Prostate gland (tissue), 2 donors: ENCODE results near the gene TNFRSF11A.

ENCODE experiments used
- POLR2A ChIP-seq: fragments of 450-650 bp; IDR thresholded peaks from one replicate; pipeline ENCODE4 v1.6.1; 2016; ENCODE audit warnings: antibody characterized with exemption, mild to moderate bottlenecking
- POLR2AphosphoS5 ChIP-seq: sonication (generic); formaldehyde crosslinking; IDR thresholded peaks from one replicate; pipeline ENCODE4 v1.6.1; 2017; ENCODE audit warnings: antibody characterized with exemption
- TF ChIP-seq, protein P1 (sequence below), 4 experiments: fragments of 200-600 bp in 2 of 4; fragments of 450-650 bp in 2 of 4; sonication (generic) in 2 of 4; IDR thresholded peaks; 1 replicate in 3 of 4; 2 replicates in 1 of 4; pipeline ENCODE4 v1.5.1; 2016 to 2019; ENCODE audit warnings: antibody characterized with exemption in 4 of 4, mild to moderate bottlenecking in 2 of 4, moderate library complexity in 2 of 4

DNA sequence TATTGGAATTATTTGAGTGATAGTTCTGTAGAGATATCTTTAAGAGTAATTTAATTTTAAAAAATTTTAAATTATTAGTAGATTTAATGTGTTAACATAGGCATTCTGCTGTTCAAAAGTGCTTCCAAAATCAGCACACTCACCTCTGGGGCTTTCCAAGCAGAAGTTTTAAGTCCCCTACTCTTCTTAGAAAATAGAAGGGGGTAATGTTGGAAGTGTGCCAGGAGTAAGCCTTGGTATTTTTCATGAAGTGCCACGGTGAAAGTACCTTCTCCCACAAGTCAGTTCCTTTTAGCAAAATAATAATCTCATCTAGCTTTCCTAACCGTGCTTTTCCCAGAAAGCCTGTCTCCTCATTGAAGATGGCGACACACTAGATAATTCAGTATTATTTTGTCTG lies 3.9 kb upstream of the TNFRSF11A start:
- TF ChIP-seq, protein P1, sequence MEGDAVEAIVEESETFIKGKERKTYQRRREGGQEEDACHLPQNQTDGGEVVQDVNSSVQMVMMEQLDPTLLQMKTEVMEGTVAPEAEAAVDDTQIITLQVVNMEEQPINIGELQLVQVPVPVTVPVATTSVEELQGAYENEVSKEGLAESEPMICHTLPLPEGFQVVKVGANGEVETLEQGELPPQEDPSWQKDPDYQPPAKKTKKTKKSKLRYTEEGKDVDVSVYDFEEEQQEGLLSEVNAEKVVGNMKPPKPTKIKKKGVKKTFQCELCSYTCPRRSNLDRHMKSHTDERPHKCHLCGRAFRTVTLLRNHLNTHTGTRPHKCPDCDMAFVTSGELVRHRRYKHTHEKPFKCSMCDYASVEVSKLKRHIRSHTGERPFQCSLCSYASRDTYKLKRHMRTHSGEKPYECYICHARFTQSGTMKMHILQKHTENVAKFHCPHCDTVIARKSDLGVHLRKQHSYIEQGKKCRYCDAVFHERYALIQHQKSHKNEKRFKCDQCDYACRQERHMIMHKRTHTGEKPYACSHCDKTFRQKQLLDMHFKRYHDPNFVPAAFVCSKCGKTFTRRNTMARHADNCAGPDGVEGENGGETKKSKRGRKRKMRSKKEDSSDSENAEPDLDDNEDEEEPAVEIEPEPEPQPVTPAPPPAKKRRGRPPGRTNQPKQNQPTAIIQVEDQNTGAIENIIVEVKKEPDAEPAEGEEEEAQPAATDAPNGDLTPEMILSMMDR (IDR thresholded peaks at IDR 0.05): no peak
- TF ChIP-seq POLR2AphosphoS5 (no peak), POLR2A (no peak)
